GM21526 (cell line): ENCODE results near the gene LRP1.

Experiments
- ATAC-seq: cut with Tn5 transposase; IDR thresholded peaks from one replicate; pipeline ENCODE4 v1.9.1; 2021; ENCODE audit warnings: moderate library complexity; ENCODE audit not compliant: unreplicated experiment, low FRiP score

LRP1 gene

GRCh38 chr12:57151741-57152630 lies 23.7 kb downstream of the LRP1 start:
- no peak for ATAC-seq

- no peak for ATAC-seq
These were observed 24.4 kb downstream of the LRP1 start for GRCh38 chr12:57152639-57153038.

- no peak for ATAC-seq
These were observed 25.2 kb downstream of the LRP1 start for GRCh38 chr12:57153415-57153997.

- ATAC-seq: no peak
These were observed 25.8 kb downstream of the LRP1 start for GRCh38 chr12:57154076-57154475.

- no peak for ATAC-seq
These were observed 26.6 kb downstream of the LRP1 start for GRCh38 chr12:57154804-57155434.

- ATAC-seq: no peak
These were observed 28.6 kb downstream of the LRP1 start for GRCh38 chr12:57156701-57157403.

GRCh38 chr12:57157588-57158173 lies 29.4 kb downstream of the LRP1 start:
- no peak for ATAC-seq

- no peak for ATAC-seq
These were observed 29.9 kb downstream of the LRP1 start for GRCh38 chr12:57158186-57158585.

GRCh38 chr12:57158665-57159064 lies 30.4 kb downstream of the LRP1 start:
- no peak for ATAC-seq

- no peak for ATAC-seq
These were observed 31.0 kb downstream of the LRP1 start for GRCh38 chr12:57159311-57159710.

GRCh38 chr12:57160040-57160439 lies 31.8 kb downstream of the LRP1 start:
- ATAC-seq: no peak

- ATAC-seq: no peak
These were observed 32.5 kb downstream of the LRP1 start for GRCh38 chr12:57160741-57161140.

GRCh38 chr12:57161491-57161890 lies 33.2 kb downstream of the LRP1 start:
- no peak for ATAC-seq

GRCh38 chr12:57162553-57163125 lies 34.4 kb downstream of the LRP1 start:
- ATAC-seq: no peak

- ATAC-seq: no peak
These were observed 36.2 kb downstream of the LRP1 start for GRCh38 chr12:57164454-57164853.

GRCh38 chr12:57164966-57165625 lies 36.8 kb downstream of the LRP1 start:
- ATAC-seq: no peak

GRCh38 chr12:57165741-57166140 lies 37.5 kb downstream of the LRP1 start:
- no peak for ATAC-seq

- no peak for ATAC-seq
These were observed 38.7 kb downstream of the LRP1 start for GRCh38 chr12:57166971-57167371.

- ATAC-seq: no peak
These were observed 39.8 kb downstream of the LRP1 start for GRCh38 chr12:57168058-57168457.
